HG03280 (cell line): ENCODE measurements around the gene RIPK3.
A peak's percentile ranks its signal among the peaks of the same experiment; 100 is the strongest.

Experiments
- ATAC-seq: cut with Tn5 transposase; IDR thresholded peaks from one replicate; pipeline ENCODE4 v1.9.1; 2021; ENCODE audit warnings: mild to moderate bottlenecking, moderate library complexity; ENCODE audit not compliant: unreplicated experiment

Gene RIPK3

GRCh38 chr14:24308342-24309124 lies 31.3 kb downstream of the RIPK3 start:
- ATAC-seq: no peak

- no peak for ATAC-seq
Measured at GRCh38 chr14:24307575-24308341, 32.0 kb downstream of the RIPK3 start, which contains the start of gene CIDEB. TSS of gene CIDEB (minus strand) at chr14:24307977. CDS start at chr14:24307858, 119 bp downstream.

- no peak for ATAC-seq
Measured at GRCh38 chr14:24307156-24307574, 32.6 kb downstream of the RIPK3 start.

- ATAC-seq: no peak
Measured at GRCh38 chr14:24304019-24304387, 35.8 kb downstream of the RIPK3 start.

DNA sequence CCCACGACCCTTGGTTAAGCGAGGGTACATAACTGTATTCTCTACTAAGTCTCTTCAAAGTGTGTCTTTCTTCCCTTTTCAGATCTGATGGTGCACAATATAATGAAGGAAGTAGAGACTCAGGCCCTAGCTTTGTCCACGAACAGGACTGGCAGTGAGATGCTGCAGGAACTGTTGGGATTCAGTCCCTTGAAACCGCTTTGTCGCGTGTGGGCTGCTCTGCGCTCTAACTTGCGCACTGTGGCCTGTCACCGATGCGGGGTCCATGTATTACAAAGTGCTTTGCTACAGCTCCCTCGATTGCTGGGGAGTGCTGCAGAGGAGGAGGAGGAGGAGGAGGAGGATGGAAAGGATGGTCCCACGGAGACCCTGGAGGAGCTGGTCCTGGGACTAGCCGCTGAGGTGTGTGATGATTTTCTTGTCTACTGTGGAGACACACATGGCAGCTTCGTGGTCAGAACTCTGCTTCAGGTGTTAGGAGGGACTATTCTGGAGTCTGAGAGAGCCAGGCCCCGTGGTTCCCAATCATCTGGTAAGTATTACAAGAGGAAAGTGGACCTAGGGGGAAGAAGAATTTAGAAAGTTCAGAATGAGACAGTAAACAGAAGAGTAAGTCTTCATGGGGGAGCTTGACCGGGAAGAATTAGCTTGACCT lies 39.3 kb downstream of the RIPK3 start:
- ATAC-seq: no peak

DNA sequence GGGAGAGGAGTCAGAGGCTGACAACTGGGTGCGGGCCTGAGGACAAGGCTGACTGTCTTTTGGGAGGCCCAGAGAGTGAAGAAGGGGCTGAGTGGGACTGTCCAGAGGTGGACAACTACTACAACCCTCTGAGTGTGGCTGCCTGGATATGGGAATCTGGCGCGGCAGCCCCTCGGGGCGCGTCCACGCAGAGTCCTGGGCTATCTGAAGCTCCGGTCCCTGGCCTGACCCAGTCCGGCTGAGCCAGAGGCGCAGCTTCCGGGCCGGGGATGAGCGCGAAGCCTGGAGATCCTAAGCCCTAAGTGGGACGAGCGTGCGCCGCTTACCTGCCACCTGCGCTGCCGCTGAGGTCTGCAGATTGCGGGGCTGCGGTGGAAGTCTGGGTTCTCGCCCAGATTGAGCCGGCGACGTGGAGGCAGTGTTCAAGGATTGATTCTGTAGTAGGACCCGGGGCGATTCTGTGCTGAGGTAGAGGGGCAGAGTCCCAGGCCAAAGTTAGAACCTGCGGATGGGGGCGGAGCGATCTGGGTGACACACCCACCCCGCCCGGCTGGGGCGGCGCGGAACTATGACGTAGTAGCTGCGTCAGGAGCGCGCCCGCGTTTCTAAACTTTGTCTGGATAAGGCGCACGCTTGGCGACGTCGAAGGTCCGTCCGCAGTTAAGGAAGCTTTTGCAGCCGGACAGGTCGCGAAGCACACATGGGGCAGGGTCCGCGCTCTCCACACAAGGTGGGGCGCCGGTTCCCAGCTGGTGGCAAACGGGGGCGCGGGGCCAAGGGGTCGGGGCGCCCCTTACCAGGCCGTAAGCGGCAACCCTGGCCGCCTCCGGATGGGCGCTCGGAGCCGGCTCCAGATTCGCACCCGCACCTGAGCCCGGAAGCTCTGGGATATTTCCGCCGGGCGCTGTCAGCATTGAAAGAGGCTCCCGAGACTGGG lies 40.3 kb downstream of the RIPK3 start, which contains the start of the genes DHRS1 and NOP9:
Gene DHRS1 (minus strand): TSS at position 526 of the 937 bp plus-strand sequence. CDS start 674 bp downstream, outside the sequence.
Gene NOP9 (plus strand): TSS at position 596 of the 937 bp plus-strand sequence. CDS start 105 bp downstream, at position 701.
- ATAC-seq: peak; percentile 77

GRCh38 chr14:24298892-24299254 lies 40.9 kb downstream of the RIPK3 start:
- ATAC-seq: peak; percentile 4

GRCh38 chr14:24297190-24297964 lies 42.4 kb downstream of the RIPK3 start:
- ATAC-seq: no peak

GRCh38 chr14:24296341-24297157 lies 43.2 kb downstream of the RIPK3 start:
- peak; percentile 46 for ATAC-seq

DNA sequence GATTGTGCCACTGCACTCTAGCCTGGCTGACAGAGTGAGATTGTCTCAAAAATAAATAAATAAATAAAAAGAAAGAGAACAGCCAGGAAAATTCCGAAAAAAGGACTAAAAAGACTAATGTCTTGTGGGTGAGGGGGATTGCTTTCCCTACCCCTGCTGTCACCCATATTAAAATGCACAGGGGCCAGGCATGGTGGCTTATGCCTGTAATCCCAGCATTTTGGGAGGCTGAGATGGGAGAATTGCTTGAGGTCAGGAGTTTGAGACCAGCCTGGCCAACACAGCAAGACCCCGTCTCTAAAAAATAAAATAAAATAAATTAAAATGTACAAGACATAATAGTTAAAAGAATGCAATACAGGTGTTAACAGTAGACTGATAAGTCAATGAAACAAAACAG lies 46.3 kb downstream of the RIPK3 start:
- no peak for ATAC-seq

DNA sequence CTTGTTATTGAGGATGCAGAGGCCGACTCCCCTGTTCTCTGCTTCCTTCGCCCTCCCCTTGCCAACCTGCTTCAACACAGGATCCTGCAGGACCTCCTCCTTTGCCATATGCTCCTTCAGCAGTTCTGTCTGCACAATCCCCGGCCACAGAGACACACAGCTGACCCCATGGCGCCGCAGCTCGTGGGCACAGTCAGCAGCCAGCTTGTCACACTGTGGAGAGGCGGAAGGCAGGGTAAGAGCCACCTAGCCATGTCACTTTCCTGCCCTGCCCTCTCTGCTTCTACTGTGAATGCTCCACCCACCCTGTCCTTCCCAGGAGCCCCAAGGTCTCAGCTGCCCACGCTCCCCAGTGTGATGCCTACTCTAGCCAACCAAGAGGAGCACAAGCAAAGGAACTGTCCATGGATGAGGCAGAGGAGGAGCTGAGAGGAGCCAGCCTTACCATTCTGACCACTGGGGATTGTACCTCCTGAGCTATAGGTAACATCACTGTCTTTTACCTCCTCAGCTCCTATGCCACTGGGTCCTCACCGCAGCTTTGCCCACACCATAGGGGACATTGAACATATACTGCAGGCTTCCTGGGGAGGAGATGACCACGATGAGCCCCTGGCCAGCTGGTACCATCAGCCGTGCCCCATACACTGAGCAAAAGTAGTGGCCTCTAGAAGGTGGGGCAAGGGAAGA lies 47.5 kb downstream of the RIPK3 start:
- no peak for ATAC-seq

DNA sequence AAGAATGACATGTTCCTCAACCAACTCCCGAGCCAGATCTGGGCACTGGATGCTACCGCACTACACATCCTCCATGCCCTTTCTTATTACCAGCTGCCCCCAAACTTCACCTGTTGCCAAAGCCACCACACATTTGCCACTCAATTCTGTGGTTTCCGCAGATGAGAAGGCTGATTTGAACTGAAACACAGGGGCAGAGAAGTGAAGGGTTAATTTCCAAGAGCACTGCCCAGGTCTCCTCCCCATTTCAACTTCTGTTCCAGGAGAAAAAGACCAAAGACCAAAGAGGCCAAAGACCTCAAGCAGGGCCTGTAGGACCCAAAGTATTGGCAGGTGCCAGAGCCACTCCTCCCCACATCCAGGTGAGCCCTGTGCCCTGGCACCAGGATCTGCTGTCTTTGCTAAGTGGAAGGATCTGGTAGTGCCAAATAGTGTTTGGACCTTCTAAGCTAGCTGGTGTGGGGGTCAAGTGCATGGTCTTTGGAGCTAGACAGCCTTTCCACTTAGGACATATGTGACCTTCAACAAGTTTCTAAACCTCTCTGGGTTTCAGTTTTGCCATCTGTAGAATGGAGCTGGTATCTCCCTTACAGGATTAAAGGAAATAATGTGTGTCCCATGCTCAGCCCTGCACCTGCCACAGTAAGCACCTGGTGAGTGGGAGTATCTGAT lies 48.2 kb downstream of the RIPK3 start:
- no peak for ATAC-seq

- no peak for ATAC-seq
Measured at GRCh38 chr14:24290746-24291145, 49.0 kb downstream of the RIPK3 start.

DNA sequence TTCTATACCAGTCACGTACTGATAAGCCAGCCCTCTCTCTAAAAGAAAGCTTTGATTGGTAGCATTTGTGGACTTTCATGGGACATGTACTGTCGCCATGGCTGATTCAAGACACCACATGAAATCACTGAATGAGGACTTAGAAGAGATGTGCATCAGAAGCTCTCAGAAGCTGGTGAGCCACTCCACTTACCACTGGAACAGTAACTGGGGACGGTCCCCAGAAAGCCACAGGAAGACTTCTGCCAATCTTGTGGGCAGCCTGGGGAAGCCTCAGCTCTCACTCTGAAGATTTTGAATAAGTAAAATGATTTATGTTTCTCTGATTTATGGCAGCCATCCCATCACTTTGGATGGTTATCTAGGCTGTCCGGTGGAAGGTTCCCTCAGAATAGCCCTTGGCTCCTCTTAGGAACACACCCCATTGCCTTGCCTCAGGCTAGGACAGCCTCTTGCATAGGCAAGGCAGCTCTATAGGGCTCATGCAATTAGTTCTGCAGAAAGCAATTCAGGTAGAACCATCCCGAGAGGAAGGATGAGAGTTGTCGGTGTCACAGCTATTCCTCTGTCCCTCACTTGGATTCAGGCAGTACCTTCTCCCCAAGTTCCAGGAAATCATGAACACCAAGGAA lies 50.0 kb downstream of the RIPK3 start:
- ATAC-seq: no peak

DNA sequence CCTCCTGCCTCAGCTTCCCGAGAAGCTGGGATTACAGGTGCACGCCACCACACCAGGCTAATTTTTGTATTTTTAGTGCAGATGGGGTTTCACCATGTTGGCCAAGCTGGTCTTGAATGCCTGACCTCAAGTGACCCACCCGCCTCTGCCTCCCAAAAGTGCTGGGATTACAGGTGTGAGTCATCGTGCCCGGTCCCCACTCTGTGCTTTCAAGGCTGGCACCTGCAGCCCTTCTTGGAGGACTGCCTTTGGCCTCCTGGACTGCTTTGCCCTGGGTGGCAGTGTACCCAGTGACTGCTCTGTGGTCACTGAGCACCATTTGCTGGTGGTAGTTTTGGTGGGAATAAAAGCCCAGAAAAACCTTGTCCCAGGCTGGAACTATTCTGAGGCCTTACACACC lies 52.8 kb downstream of the RIPK3 start:
- ATAC-seq: no peak
